GM20000 (cell line): ENCODE measurements around the gene USP7.

Source experiments
- DNase-seq: peaks from one replicate; pipeline ENCODE4 v3.0.0; 2012; ENCODE audit warnings: low spot score
- CTCF ChIP-seq: IDR thresholded peaks from 2 replicates; pipeline ENCODE4 v1.5.1; 2012; ENCODE audit warnings: mild to moderate bottlenecking, control low read depth; ENCODE audit errors: extremely low read depth, missing control alignments

The USP7 gene

GRCh38 chr16:8963010-8963820 is 491 bp downstream of the USP7 start:
- no peak for DNase-seq
- no peak for TF ChIP-seq CTCF

GRCh38 chr16:8962393-8963009 is 1.2 kb downstream of the USP7 start:
- no peak for TF ChIP-seq CTCF
- peak; percentile 77 for DNase-seq

- TF ChIP-seq CTCF: no peak
- DNase-seq: peak; percentile 39
Observed at GRCh38 chr16:8961811-8962390, 1.8 kb downstream of the USP7 start.

- DNase-seq: no peak
- no peak for TF ChIP-seq CTCF
Observed at GRCh38 chr16:8960788-8961109, 3.0 kb downstream of the USP7 start.

GRCh38 chr16:8959921-8960787 is 3.6 kb downstream of the USP7 start:
- no peak for TF ChIP-seq CTCF
- DNase-seq: peak; percentile 56

- no peak for DNase-seq
- TF ChIP-seq CTCF: no peak
Observed at GRCh38 chr16:8958344-8959167, 5.2 kb downstream of the USP7 start.
